GM21576 (cell line): ENCODE data around the gene BLNK.

Experiments
- ATAC-seq: cut with Tn5 transposase; IDR thresholded peaks from one replicate; pipeline ENCODE4 v1.9.1; 2021; ENCODE audit warnings: mild to moderate bottlenecking, moderate library complexity; ENCODE audit not compliant: unreplicated experiment

Gene BLNK

GRCh38 chr10:96165726-96166125 is 105.6 kb downstream of the BLNK start:
- ATAC-seq = no peak

GRCh38 chr10:96153070-96153469 is 118.3 kb downstream of the BLNK start:
- ATAC-seq = no peak

GRCh38 chr10:96152437-96152836 is 118.9 kb downstream of the BLNK start:
- no peak for ATAC-seq
